HG03280 (cell line): ENCODE results near the gene SPATA31C1.
"Not testable (repeated sequence)": the region's sequence is repeated elsewhere in the genome, so short reads cannot be mapped to it uniquely, and the experiment has no call there.

Experiments
- ATAC-seq: cut with Tn5 transposase; IDR thresholded peaks from one replicate; pipeline ENCODE4 v1.9.1; 2021; ENCODE audit warnings: mild to moderate bottlenecking, moderate library complexity; ENCODE audit not compliant: unreplicated experiment

The SPATA31C1 gene

GRCh38 chr9:87886210-87886932 lies 31.4 kb upstream of the SPATA31C1 start:
- no peak for ATAC-seq

- no peak for ATAC-seq
These were observed 30.7 kb upstream of the SPATA31C1 start for GRCh38 chr9:87886933-87887505.

GRCh38 chr9:87887661-87888480 lies 29.9 kb upstream of the SPATA31C1 start:
- no peak for ATAC-seq

GRCh38 chr9:87888501-87888900 lies 29.3 kb upstream of the SPATA31C1 start:
- ATAC-seq = no peak

- ATAC-seq = no peak
These were observed 28.5 kb upstream of the SPATA31C1 start for GRCh38 chr9:87889065-87889881.

- ATAC-seq = no peak
These were observed 27.9 kb upstream of the SPATA31C1 start for GRCh38 chr9:87889882-87890252.

- ATAC-seq = no peak
These were observed 26.9 kb upstream of the SPATA31C1 start for GRCh38 chr9:87890837-87891236.

GRCh38 chr9:87891754-87892153 lies 26.0 kb upstream of the SPATA31C1 start:
- ATAC-seq = no peak

- ATAC-seq = no peak
These were observed 24.8 kb upstream of the SPATA31C1 start for GRCh38 chr9:87892956-87893355.

GRCh38 chr9:87894998-87895625 lies 22.6 kb upstream of the SPATA31C1 start:
- ATAC-seq = no peak

- ATAC-seq = no peak
These were observed 20.9 kb upstream of the SPATA31C1 start for GRCh38 chr9:87896891-87897290.

GRCh38 chr9:87898151-87898550 lies 19.6 kb upstream of the SPATA31C1 start:
- ATAC-seq = no peak

GRCh38 chr9:87902371-87902770 lies 15.4 kb upstream of the SPATA31C1 start:
- ATAC-seq = not testable (repeated sequence)

- ATAC-seq = no peak
These were observed 8.3 kb upstream of the SPATA31C1 start for GRCh38 chr9:87909310-87910041.

GRCh38 chr9:87910821-87911220 lies 6.9 kb upstream of the SPATA31C1 start:
- no peak for ATAC-seq

- ATAC-seq = not testable (repeated sequence)
These were observed 1.3 kb downstream of the SPATA31C1 start for GRCh38 chr9:87919013-87919412.

GRCh38 chr9:87921561-87921960 lies 3.8 kb downstream of the SPATA31C1 start:
- not testable (repeated sequence) for ATAC-seq

- not testable (repeated sequence) for ATAC-seq
These were observed 5.2 kb downstream of the SPATA31C1 start for GRCh38 chr9:87923012-87923411.

GRCh38 chr9:87924851-87925250 lies 7.1 kb downstream of the SPATA31C1 start:
- ATAC-seq = not testable (repeated sequence)

GRCh38 chr9:87929152-87929551 lies 11.4 kb downstream of the SPATA31C1 start:
- not testable (repeated sequence) for ATAC-seq
